Measurements from ENCODE around the gene STIM2.

GRCh38 chr4:26856906-26857277, 3.7 kb upstream of the STIM2 start:
- TF ChIP-seq EZH2 (IDR thresholded peaks at IDR 0.05; ENCODE audit: low read depth) (no peak), CTCF (conservative IDR thresholded peaks at IDR 0.05) (no peak)

All from PC-9 (cell line).